NCI-H187 (cell line): ENCODE results near the gene RPGR.
A peak's percentile ranks its signal among the peaks of the same experiment; 100 is the strongest.

Experiments
- DNase-seq, 2 experiments: peaks; one replicate each; lab custom pipeline; 2025; lab: John Stamatoyannopoulos, UW

The RPGR gene, protein sequence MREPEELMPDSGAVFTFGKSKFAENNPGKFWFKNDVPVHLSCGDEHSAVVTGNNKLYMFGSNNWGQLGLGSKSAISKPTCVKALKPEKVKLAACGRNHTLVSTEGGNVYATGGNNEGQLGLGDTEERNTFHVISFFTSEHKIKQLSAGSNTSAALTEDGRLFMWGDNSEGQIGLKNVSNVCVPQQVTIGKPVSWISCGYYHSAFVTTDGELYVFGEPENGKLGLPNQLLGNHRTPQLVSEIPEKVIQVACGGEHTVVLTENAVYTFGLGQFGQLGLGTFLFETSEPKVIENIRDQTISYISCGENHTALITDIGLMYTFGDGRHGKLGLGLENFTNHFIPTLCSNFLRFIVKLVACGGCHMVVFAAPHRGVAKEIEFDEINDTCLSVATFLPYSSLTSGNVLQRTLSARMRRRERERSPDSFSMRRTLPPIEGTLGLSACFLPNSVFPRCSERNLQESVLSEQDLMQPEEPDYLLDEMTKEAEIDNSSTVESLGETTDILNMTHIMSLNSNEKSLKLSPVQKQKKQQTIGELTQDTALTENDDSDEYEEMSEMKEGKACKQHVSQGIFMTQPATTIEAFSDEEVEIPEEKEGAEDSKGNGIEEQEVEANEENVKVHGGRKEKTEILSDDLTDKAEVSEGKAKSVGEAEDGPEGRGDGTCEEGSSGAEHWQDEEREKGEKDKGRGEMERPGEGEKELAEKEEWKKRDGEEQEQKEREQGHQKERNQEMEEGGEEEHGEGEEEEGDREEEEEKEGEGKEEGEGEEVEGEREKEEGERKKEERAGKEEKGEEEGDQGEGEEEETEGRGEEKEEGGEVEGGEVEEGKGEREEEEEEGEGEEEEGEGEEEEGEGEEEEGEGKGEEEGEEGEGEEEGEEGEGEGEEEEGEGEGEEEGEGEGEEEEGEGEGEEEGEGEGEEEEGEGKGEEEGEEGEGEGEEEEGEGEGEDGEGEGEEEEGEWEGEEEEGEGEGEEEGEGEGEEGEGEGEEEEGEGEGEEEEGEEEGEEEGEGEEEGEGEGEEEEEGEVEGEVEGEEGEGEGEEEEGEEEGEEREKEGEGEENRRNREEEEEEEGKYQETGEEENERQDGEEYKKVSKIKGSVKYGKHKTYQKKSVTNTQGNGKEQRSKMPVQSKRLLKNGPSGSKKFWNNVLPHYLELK

DNA sequence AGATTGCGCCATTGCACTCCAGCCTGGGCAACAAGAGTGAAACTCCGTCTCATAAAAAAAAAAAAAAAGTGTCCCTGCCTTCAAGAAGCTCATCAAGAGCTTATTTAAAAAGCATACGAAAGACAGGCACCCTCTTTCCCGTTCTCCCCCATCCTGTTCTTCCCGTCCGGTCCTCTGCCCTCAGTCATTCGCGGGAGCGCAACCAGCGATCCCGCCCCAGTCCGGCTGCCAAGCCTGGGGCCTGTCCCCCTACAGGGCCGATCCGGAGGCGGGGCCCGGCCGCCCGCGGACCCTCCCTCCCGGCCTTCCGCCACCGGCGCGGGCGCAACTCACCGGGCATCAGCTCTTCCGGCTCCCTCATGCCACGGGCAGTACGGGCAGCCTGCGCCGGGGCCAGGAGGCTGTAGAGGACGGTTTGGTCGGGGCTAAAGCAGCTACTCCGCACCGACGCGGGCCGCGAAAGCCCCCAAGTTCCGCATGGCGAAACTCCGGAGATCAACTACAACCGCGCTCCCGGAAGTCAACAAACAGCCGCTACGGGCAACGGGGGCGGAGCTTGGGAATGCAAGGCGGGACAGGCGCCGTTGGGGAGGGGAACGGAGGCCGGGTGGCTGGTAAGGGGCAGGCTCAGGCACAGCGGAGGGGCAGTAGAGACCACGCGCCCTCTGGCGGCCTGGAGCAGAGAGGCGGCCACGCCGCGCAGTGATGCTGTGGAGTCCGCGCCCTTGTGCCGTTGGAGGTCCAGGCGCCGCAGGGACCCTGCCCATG is at the start of gene RPGR:
TSS of gene RPGR (minus strand) at position 503 of the 768 bp plus-strand sequence. CDS start at position 361, 142 bp downstream.
- DNase-seq = peak; percentile 48 to 68

GRCh38 chrX:38376747-38377146 is 49.4 kb upstream of the RPGR start:
- DNase-seq = no peak

- DNase-seq = no peak
Observed at GRCh38 chrX:38375891-38376290, 48.6 kb upstream of the RPGR start.

- no peak for DNase-seq
Observed at GRCh38 chrX:38374431-38374830, 47.1 kb upstream of the RPGR start.

DNA sequence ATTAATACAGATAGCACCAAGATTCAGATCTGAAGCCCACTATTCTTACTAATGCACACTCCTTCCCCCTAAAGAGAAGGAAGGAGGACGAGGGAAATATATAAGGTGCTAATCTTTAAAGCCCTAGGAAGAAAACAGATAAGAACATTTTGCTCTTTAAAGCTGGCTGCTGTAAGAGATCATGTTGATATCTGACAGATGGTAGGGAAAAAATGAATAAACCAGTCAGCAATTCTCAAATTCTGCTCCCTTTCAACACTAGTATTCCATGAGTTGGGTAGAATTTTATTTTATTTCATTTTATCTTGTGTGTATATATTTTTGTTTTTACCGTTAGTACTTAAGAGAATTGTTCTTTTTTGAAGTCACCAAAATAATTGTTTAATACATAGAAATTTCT is 44.3 kb upstream of the RPGR start:
- DNase-seq = no peak

GRCh38 chrX:38368774-38369173 is 41.5 kb upstream of the RPGR start:
- no peak for DNase-seq

DNA sequence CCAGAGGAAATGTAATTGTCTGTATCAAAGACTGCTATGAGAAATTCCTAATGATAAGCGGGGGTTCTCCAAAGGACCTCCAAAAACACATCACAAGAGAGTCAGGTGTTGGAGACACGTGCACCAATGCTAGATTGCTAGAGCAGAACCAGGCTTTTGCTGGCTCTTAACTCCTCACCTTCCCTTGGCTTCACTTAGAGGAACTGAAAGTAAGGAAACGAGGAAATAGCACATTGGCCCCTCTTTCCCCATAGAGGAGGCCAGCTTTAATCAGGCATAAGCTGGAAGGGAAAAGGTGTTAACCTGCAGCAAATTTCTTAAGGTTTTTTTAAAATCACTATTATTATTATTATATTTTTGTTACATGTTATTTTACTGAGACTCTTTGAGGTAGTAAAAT is 38.6 kb upstream of the RPGR start:
- no peak for DNase-seq

GRCh38 chrX:38363046-38363445 is 35.7 kb upstream of the RPGR start:
- DNase-seq = no peak

- no peak for DNase-seq
Observed at GRCh38 chrX:38357747-38358673, 30.7 kb upstream of the RPGR start.

- no peak for DNase-seq
Observed at GRCh38 chrX:38356401-38356800, 29.1 kb upstream of the RPGR start.

DNA sequence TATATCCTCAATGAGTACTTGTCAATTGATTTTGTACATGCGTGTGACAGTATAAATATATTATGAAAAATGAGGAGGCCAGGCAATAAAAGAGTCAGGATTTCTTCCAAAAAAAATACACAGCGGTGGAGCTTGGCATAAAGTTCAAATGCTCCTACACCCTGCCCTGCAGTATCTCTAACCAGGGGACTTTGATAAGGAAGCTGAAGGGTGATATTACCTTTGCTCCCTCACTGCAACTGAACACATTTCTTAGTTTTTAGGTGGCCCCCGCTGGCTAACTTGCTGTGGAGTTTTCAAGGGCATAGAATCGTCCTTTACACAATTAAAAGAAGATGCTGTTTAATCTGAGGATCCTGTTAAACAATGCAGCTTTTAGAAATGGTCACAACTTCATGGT is 25.1 kb upstream of the RPGR start, which contains the start of gene OTC:
TSS of gene OTC (plus strand) at position 243 of the 400 bp plus-strand sequence. CDS start at position 336, 93 bp downstream.
- DNase-seq = no peak

- no peak for DNase-seq
Observed at GRCh38 chrX:38351346-38351745, 24.0 kb upstream of the RPGR start.

GRCh38 chrX:38347136-38347535 is 19.8 kb upstream of the RPGR start:
- DNase-seq = no peak

GRCh38 chrX:38346150-38346549 is 18.8 kb upstream of the RPGR start:
- no peak for DNase-seq

DNA sequence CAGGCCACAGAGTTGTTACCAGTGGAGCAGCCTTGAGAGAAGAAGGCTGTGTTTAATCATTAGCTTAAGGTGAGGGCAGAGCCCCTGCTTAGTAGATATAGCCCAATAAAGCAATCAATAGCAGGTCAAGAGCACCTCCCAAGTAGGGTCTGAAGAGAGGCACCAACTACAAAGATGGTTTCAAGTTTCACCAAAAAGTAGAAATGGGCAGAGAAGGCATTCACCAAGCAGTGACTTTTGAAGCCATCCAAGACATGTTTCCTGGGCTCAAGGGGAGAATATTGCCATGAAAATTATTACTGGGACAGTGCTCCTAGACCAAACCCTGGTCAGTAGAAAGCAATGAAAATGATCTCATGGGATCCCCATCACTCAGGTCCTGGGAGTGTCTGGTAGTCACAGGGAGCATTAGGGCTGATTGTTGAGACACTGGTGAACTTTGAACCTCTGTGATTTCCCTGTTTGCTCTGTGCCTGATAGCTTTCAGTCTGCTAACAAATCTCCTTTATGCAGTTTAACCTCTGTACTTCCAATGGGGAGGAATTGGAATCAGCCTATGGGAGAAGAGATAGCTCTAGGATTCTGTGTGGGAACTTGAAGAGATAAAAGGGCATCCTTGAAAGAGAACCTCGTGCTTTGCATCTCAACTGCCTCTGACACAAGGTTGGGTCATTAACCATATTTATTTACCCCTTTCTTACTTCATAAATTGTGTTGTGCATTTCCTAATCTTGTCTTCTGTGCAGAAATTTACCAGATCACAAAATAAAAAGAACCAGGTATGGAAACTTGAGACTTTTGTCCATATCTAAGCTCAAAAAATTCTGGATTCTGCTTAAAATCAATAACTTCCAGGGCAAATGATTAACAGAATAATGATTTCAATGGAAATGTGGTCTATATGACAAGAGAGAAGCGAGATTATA is 15.8 kb upstream of the RPGR start:
- DNase-seq = no peak

DNA sequence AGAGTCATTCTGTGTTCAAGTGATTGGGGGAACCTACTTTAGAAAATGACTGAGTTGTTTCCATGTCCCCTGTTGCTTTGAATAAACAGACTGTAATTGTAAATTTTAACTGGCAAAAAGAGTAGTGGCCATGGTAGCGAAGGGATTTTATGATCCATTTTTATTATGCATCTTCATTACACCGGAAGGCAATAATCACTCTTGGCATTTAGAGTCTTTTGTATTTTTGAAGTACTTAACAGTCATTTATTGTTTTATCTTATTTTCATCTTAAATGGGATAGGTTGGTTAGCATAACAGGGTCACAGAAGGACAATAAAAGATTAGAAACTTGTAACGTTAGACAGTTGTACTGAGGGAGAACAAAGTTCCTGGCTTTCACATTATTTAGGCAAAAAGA is 14.1 kb upstream of the RPGR start:
- no peak for DNase-seq

GRCh38 chrX:38336538-38337240 is 9.4 kb upstream of the RPGR start:
- no peak for DNase-seq

DNA sequence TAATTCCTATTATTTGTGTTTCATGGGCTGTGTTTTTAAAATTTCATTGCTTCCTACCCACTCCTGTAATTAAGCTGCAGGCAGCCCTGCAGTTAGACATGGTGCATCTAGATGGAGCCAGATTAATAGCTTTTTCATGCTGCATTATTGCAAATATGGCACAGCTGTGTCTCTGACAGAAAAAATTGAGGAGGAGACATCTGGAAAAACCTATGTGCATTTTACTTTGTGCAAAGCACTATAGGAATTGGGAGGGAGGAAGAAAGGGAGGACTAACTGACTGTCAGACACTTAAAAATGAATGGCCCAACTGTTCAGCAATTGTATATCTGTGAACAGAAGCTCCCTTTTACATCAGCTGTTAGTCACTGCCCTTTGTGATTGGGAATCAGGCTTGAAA is 8.1 kb upstream of the RPGR start:
- DNase-seq = no peak

GRCh38 chrX:38332505-38332904 is 5.2 kb upstream of the RPGR start:
- DNase-seq = no peak
